ENCODE results near the gene TAC3. TPM values are rescaled to one million over a fixed set of nuclear protein-coding genes. Genes with fewer than 3 reads are reported as not detected.

The TAC3 gene
- total and polyA plus RNA-seq, 2 experiments from 2014 or later: 13.0 to 113 TPM

DNA sequence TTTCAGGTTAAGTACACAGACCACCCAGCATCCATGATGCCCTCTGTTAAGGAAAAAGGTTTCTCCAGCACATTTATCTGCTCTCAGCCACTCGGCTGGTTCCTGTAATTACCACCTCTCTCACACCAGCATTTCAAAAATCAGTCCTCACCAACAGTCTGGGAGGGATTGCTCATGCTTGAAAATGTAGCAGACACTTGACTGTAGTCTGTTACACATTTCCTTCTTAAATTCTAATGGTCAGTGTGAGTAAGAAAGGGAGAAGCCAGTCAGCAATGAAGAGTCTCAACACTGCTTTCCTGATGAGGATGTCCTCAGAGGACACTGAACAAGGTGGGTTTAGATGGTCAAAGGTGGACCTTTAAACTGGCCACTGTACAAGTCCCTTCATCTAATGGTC, 15.9 kb downstream of the TAC3 start:
- Histone ChIP-seq H2AFZ (no peak overlapping the region), H3K4me2 (no peak overlapping the region), H3K4me1 (ENCODE audit: insufficient read depth) (peaks cover 13% of the 10 kb centered on the region), H3K27me3 (no peaks in the 10 kb centered on the region), H4K20me1 (ENCODE audit: insufficient read depth, poor library complexity, severe bottlenecking) (peaks cover 30% of the 10 kb centered on the region), H3K9me3 (ENCODE audit: low read depth) (no peaks in the 10 kb centered on the region), H3K4me3 (no peak overlapping the region), H3K9me2 (replicated peaks; ENCODE audit: insufficient read depth) (no peaks in the 10 kb centered on the region), H3K36me3 (replicated peaks; ENCODE audit: insufficient read depth, low read depth) (peaks cover 4% of the 10 kb centered on the region), H3K79me2 (peaks cover 54% of the 10 kb centered on the region), H3K27ac (no peak overlapping the region)
- no peak for DNase-seq (ENCODE audit: low spot score)
- TF ChIP-seq EZH2 (IDR thresholded peaks at IDR 0.05; ENCODE audit: borderline replicate concordance) (no peak), EZH2phosphoT487 (IDR thresholded peaks at IDR 0.05; ENCODE audit: low read depth, severe bottlenecking, unreplicated experiment) (no peak)
- TF ChIP-seq, protein P1, sequence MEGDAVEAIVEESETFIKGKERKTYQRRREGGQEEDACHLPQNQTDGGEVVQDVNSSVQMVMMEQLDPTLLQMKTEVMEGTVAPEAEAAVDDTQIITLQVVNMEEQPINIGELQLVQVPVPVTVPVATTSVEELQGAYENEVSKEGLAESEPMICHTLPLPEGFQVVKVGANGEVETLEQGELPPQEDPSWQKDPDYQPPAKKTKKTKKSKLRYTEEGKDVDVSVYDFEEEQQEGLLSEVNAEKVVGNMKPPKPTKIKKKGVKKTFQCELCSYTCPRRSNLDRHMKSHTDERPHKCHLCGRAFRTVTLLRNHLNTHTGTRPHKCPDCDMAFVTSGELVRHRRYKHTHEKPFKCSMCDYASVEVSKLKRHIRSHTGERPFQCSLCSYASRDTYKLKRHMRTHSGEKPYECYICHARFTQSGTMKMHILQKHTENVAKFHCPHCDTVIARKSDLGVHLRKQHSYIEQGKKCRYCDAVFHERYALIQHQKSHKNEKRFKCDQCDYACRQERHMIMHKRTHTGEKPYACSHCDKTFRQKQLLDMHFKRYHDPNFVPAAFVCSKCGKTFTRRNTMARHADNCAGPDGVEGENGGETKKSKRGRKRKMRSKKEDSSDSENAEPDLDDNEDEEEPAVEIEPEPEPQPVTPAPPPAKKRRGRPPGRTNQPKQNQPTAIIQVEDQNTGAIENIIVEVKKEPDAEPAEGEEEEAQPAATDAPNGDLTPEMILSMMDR (IDR thresholded peaks at IDR 0.05; ENCODE audit: poor library complexity): no peak
- 57% methylated on average over 1 of the region's 1 CpG for WGBS (ENCODE audit: low lambda C conversion rate, missing lambda C conversion rate)

DNA sequence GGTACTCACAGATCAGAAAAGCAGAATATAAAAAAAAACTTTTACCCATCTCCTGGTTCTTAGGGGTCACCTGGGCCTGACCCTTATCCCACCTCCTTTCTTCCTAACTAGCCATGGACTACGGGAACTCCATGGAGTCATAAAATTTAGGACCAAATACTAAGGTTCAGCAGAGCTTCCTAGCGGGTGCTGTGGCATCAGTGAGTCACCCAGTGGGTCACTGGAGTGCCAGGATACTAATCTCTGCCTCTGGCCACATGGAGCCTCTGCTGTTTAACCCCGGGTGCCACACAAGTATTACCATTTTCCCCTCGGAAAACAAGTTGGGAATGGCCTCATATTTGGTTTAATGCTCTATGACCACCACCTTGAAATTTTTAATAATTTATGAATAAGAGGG, 16.9 kb downstream of the TAC3 start:
- H3K9me2 ChIP-seq (replicated peaks; ENCODE audit: insufficient read depth): no peaks in the 10 kb centered on the region
- TF ChIP-seq EZH2 (IDR thresholded peaks at IDR 0.05; ENCODE audit: borderline replicate concordance): no peak
- TF ChIP-seq EZH2phosphoT487 (IDR thresholded peaks at IDR 0.05; ENCODE audit: low read depth, severe bottlenecking, unreplicated experiment): no peak
- TF ChIP-seq, protein P1 (IDR thresholded peaks at IDR 0.05; ENCODE audit: poor library complexity): no peak
- no peak overlapping the region for H2AFZ ChIP-seq
- H3K4me3 ChIP-seq: no peak overlapping the region
- DNase-seq (ENCODE audit: low spot score): no peak
- H4K20me1 ChIP-seq (ENCODE audit: insufficient read depth, poor library complexity, severe bottlenecking): peaks cover 30% of the 10 kb centered on the region
- WGBS (ENCODE audit: low lambda C conversion rate, missing lambda C conversion rate): 97% methylated on average over 4 of the region's 4 CpGs
- peaks cover 4% of the 10 kb centered on the region for H3K36me3 ChIP-seq (replicated peaks; ENCODE audit: insufficient read depth, low read depth)
- H3K27ac ChIP-seq: no peak overlapping the region
- H3K79me2 ChIP-seq: peaks cover 44% of the 10 kb centered on the region
- no peaks in the 10 kb centered on the region for H3K9me3 ChIP-seq (ENCODE audit: low read depth)
- peaks cover 4% of the 10 kb centered on the region for H3K4me1 ChIP-seq (ENCODE audit: insufficient read depth)
- H3K4me2 ChIP-seq: no peak overlapping the region
- no peaks in the 10 kb centered on the region for H3K27me3 ChIP-seq

DNA sequence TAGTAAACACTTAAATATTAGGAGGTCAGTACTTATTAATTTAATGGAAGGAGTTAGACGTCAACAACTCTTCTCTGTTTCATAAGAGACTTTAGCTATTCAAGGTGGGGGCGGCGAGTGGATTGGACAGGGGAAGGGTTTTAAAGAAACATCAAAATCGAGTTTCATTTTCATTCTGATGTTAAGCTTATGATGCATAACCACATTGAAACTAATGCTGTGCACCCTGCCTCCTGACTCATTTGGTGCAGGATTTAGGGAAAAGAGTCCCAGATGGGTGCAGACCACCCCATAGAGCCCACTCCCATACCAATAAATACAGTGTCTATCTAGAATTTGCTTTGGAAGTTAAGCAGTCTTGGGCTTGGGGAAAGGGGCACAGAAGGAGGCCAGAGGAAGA, 17.3 kb downstream of the TAC3 start:
- Histone ChIP-seq H3K9me3 (ENCODE audit: low read depth) (no peaks in the 10 kb centered on the region), H4K20me1 (ENCODE audit: insufficient read depth, poor library complexity, severe bottlenecking) (peaks cover 30% of the 10 kb centered on the region), H2AFZ (no peak overlapping the region), H3K27ac (no peak overlapping the region), H3K4me2 (no peak overlapping the region), H3K4me3 (no peak overlapping the region), H3K27me3 (no peaks in the 10 kb centered on the region), H3K79me2 (peaks cover 40% of the 10 kb centered on the region), H3K4me1 (ENCODE audit: insufficient read depth) (peaks cover 4% of the 10 kb centered on the region), H3K36me3 (replicated peaks; ENCODE audit: insufficient read depth, low read depth) (peaks cover 4% of the 10 kb centered on the region), H3K9me2 (replicated peaks; ENCODE audit: insufficient read depth) (no peaks in the 10 kb centered on the region)
- no peak for DNase-seq (ENCODE audit: low spot score)
- no peak for TF ChIP-seq EZH2phosphoT487 (IDR thresholded peaks at IDR 0.05; ENCODE audit: low read depth, severe bottlenecking, unreplicated experiment)
- TF ChIP-seq, protein P1 (IDR thresholded peaks at IDR 0.05; ENCODE audit: poor library complexity): no peak
- no peak for TF ChIP-seq EZH2 (IDR thresholded peaks at IDR 0.05; ENCODE audit: borderline replicate concordance)
- 92% methylated on average over 4 of the region's 4 CpGs for WGBS (ENCODE audit: low lambda C conversion rate, missing lambda C conversion rate)

DNA sequence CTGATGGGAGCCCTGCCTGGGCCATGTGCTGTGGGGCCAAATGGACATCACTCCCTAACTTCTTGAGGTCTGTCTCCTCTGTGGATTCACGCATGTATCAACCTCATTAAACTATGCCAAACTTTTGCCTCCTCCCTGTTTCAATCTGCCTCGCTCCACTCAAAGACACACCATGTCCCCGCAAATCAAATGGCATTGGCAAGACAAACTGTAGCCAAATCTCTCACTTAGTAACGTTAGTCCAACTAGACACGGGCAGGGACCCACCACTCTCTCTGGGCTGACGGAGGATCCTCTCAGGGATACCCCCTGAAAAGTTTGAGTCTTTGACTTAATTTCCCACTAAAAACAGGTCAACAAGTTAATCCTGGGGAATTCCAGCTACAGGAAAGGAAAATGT, 18.0 kb downstream of the TAC3 start:
- Histone ChIP-seq H3K9me2 (replicated peaks; ENCODE audit: insufficient read depth) (no peaks in the 10 kb centered on the region), H3K27me3 (no peaks in the 10 kb centered on the region), H3K4me3 (no peak overlapping the region), H3K4me2 (no peak overlapping the region), H3K36me3 (replicated peaks; ENCODE audit: insufficient read depth, low read depth) (peaks cover 4% of the 10 kb centered on the region), H3K79me2 (peaks cover 33% of the 10 kb centered on the region), H4K20me1 (ENCODE audit: insufficient read depth, poor library complexity, severe bottlenecking) (peaks cover 30% of the 10 kb centered on the region), H3K4me1 (ENCODE audit: insufficient read depth) (peaks cover 4% of the 10 kb centered on the region), H3K27ac (no peak overlapping the region), H2AFZ (no peak overlapping the region), H3K9me3 (ENCODE audit: low read depth) (no peaks in the 10 kb centered on the region)
- over 99% methylated on average over 6 of the region's 6 CpGs for WGBS (ENCODE audit: low lambda C conversion rate, missing lambda C conversion rate)
- no peak for DNase-seq (ENCODE audit: low spot score)
- TF ChIP-seq, protein P1 (IDR thresholded peaks at IDR 0.05; ENCODE audit: poor library complexity): no peak
- no peak for TF ChIP-seq EZH2 (IDR thresholded peaks at IDR 0.05; ENCODE audit: borderline replicate concordance)
- TF ChIP-seq EZH2phosphoT487 (IDR thresholded peaks at IDR 0.05; ENCODE audit: low read depth, severe bottlenecking, unreplicated experiment): no peak

All from hepatocyte (in vitro differentiated cells).